ENCODE results near the gene TMEM40.

The TMEM40 gene

GRCh38 chr3:12729051-12729651, 29.9 kb downstream of the TMEM40 start:
- H3K14ac ChIP-seq (ENCODE audit: low read length in 2 of 2), result no peak overlapping the region
- H4K8ac ChIP-seq (ENCODE audit: low read length), result no peak overlapping the region
- H3K4me1 ChIP-seq (ENCODE audit: control insufficient read depth, insufficient read depth, low read depth, low read length), result peaks cover 5% of the 10 kb centered on the region
- no peaks in the 10 kb centered on the region for H3K79me1 ChIP-seq (replicated peaks; ENCODE audit: low read length, poor library complexity, severe bottlenecking)
- no peak for DNase-seq
- H3K4me2 ChIP-seq (ENCODE audit: low read length, poor library complexity, severe bottlenecking), result no peak overlapping the region
- no peaks in the 10 kb centered on the region for H3K9me3 ChIP-seq (ENCODE audit: control insufficient read depth, low read length)
- H3K27me3 ChIP-seq (ENCODE audit: control insufficient read depth in 1 of 2, insufficient read depth in 1 of 2, low read length in 2 of 2), result peaks cover 0 to 14% of the 10 kb centered on the region in 2 experiments
- H2BK5ac ChIP-seq (ENCODE audit: low read depth, low read length, poor library complexity, severe bottlenecking), result no peak overlapping the region
- H3K27ac ChIP-seq (ENCODE audit: low read length, poor library complexity, severe bottlenecking), result no peak overlapping the region
- H3K36me3 ChIP-seq (ENCODE audit: control insufficient read depth in 1 of 2, insufficient read depth in 2 of 2, low read depth in 1 of 2, low read length in 2 of 2), result no peaks in the 10 kb centered on the region
- no peak overlapping the region for H3K9ac ChIP-seq (ENCODE audit: low read length)
- H3K4ac ChIP-seq (ENCODE audit: low read depth in 1 of 2, low read length in 2 of 2), result no peak overlapping the region
- no peak overlapping the region for H3K4me3 ChIP-seq (ENCODE audit: insufficient read depth in 1 of 2, low read depth in 1 of 2, low read length in 2 of 2)
- H3K23ac ChIP-seq (ENCODE audit: low read length in 2 of 2), result no peak overlapping the region
- no peak overlapping the region for H4K91ac ChIP-seq (ENCODE audit: low read length)
- no peak overlapping the region for H2BK15ac ChIP-seq (ENCODE audit: low read depth, poor library complexity, severe bottlenecking)
- no peak overlapping the region for H2AFZ ChIP-seq (ENCODE audit: low read depth, low read length)
- 67% methylated on average over 5 of the region's 7 CpGs for WGBS
- no peak overlapping the region for H2BK12ac ChIP-seq (ENCODE audit: low read length in 2 of 2)
- H3K18ac ChIP-seq (ENCODE audit: low read depth in 1 of 2, low read length in 2 of 2), result no peak overlapping the region
- no peak overlapping the region for H2AK5ac ChIP-seq (ENCODE audit: low read length, severe bottlenecking)
- no peak overlapping the region for H2BK120ac ChIP-seq (ENCODE audit: low read depth, low read length)

- no peak overlapping the region for H2BK12ac ChIP-seq (ENCODE audit: low read length in 2 of 2)
- H4K8ac ChIP-seq (ENCODE audit: low read length), result no peak overlapping the region
- 88% methylated on average over 2 of the region's 2 CpGs for WGBS
- H3K9ac ChIP-seq (ENCODE audit: low read length), result no peak overlapping the region
- H3K27ac ChIP-seq (ENCODE audit: low read length, poor library complexity, severe bottlenecking), result no peak overlapping the region
- no peak overlapping the region for H3K4ac ChIP-seq (ENCODE audit: low read depth in 1 of 2, low read length in 2 of 2)
- H3K27me3 ChIP-seq (ENCODE audit: control insufficient read depth in 1 of 2, insufficient read depth in 1 of 2, low read length in 2 of 2), result peaks cover 0 to 13% of the 10 kb centered on the region in 2 experiments
- H3K4me3 ChIP-seq (ENCODE audit: insufficient read depth in 1 of 2, low read depth in 1 of 2, low read length in 2 of 2), result no peak overlapping the region
- no peak overlapping the region for H3K23ac ChIP-seq (ENCODE audit: low read length in 2 of 2)
- peaks cover 5% of the 10 kb centered on the region for H3K4me1 ChIP-seq (ENCODE audit: control insufficient read depth, insufficient read depth, low read depth, low read length)
- no peak for DNase-seq
- H3K36me3 ChIP-seq (ENCODE audit: control insufficient read depth in 1 of 2, insufficient read depth in 2 of 2, low read depth in 1 of 2, low read length in 2 of 2), result no peaks in the 10 kb centered on the region
- no peak overlapping the region for H4K91ac ChIP-seq (ENCODE audit: low read length)
- H3K14ac ChIP-seq (ENCODE audit: low read length in 2 of 2), result no peak overlapping the region
- H3K4me2 ChIP-seq (ENCODE audit: low read length, poor library complexity, severe bottlenecking), result no peak overlapping the region
- H3K79me1 ChIP-seq (replicated peaks; ENCODE audit: low read length, poor library complexity, severe bottlenecking), result no peaks in the 10 kb centered on the region
- H2BK15ac ChIP-seq (ENCODE audit: low read depth, poor library complexity, severe bottlenecking), result no peak overlapping the region
- no peak overlapping the region for H3K18ac ChIP-seq (ENCODE audit: low read depth in 1 of 2, low read length in 2 of 2)
- H3K9me3 ChIP-seq (ENCODE audit: control insufficient read depth, low read length), result no peaks in the 10 kb centered on the region
- no peak overlapping the region for H2AFZ ChIP-seq (ENCODE audit: low read depth, low read length)
- H2BK5ac ChIP-seq (ENCODE audit: low read depth, low read length, poor library complexity, severe bottlenecking), result no peak overlapping the region
- no peak overlapping the region for H2BK120ac ChIP-seq (ENCODE audit: low read depth, low read length)
- no peak overlapping the region for H2AK5ac ChIP-seq (ENCODE audit: low read length, severe bottlenecking)
Measured at GRCh38 chr3:12727937-12728336, 31.1 kb downstream of the TMEM40 start.

- Histone ChIP-seq H3K79me1 (replicated peaks; ENCODE audit: low read length, poor library complexity, severe bottlenecking) (no peaks in the 10 kb centered on the region), H3K23ac (ENCODE audit: low read length in 2 of 2) (no peak overlapping the region), H2BK15ac (ENCODE audit: low read depth, poor library complexity, severe bottlenecking) (no peak overlapping the region), H4K91ac (ENCODE audit: low read length) (no peak overlapping the region), H3K4me2 (ENCODE audit: low read length, poor library complexity, severe bottlenecking) (no peak overlapping the region), H3K4me3 (ENCODE audit: insufficient read depth in 1 of 2, low read depth in 1 of 2, low read length in 2 of 2) (no peak overlapping the region), H3K18ac (ENCODE audit: low read depth in 1 of 2, low read length in 2 of 2) (no peak overlapping the region), H2AK5ac (ENCODE audit: low read length, severe bottlenecking) (no peak overlapping the region), H4K8ac (ENCODE audit: low read length) (no peak overlapping the region), H3K9me3 (ENCODE audit: control insufficient read depth, low read length) (no peaks in the 10 kb centered on the region), H3K27me3 (ENCODE audit: control insufficient read depth in 1 of 2, insufficient read depth in 1 of 2, low read length in 2 of 2) (peaks cover 0 to 10% of the 10 kb centered on the region in 2 experiments), H2BK5ac (ENCODE audit: low read depth, low read length, poor library complexity, severe bottlenecking) (no peak overlapping the region), H3K27ac (ENCODE audit: low read length, poor library complexity, severe bottlenecking) (no peak overlapping the region), H3K36me3 (ENCODE audit: control insufficient read depth in 1 of 2, insufficient read depth in 2 of 2, low read depth in 1 of 2, low read length in 2 of 2) (no peaks in the 10 kb centered on the region), H2BK120ac (ENCODE audit: low read depth, low read length) (no peak overlapping the region), H3K4ac (ENCODE audit: low read depth in 1 of 2, low read length in 2 of 2) (no peak overlapping the region), H3K4me1 (ENCODE audit: control insufficient read depth, insufficient read depth, low read depth, low read length) (peaks cover 5% of the 10 kb centered on the region), H3K14ac (ENCODE audit: low read length in 2 of 2) (no peak overlapping the region), H2AFZ (ENCODE audit: low read depth, low read length) (no peak overlapping the region), H3K9ac (ENCODE audit: low read length) (no peak overlapping the region), H2BK12ac (ENCODE audit: low read length in 2 of 2) (no peak overlapping the region)
- no peak for DNase-seq
- 63% methylated on average over 2 of the region's 3 CpGs for WGBS
Measured at GRCh38 chr3:12727481-12727880, 31.6 kb downstream of the TMEM40 start.

- H2BK15ac ChIP-seq (ENCODE audit: low read depth, poor library complexity, severe bottlenecking), result no peak overlapping the region
- no peak overlapping the region for H2BK5ac ChIP-seq (ENCODE audit: low read depth, low read length, poor library complexity, severe bottlenecking)
- no peak overlapping the region for H3K18ac ChIP-seq (ENCODE audit: low read depth in 1 of 2, low read length in 2 of 2)
- no peak overlapping the region for H3K4me2 ChIP-seq (ENCODE audit: low read length, poor library complexity, severe bottlenecking)
- H2BK120ac ChIP-seq (ENCODE audit: low read depth, low read length), result no peak overlapping the region
- H3K27ac ChIP-seq (ENCODE audit: low read length, poor library complexity, severe bottlenecking), result no peak overlapping the region
- 100% methylated on average over 1 of the region's 1 CpG for WGBS
- H3K4ac ChIP-seq (ENCODE audit: low read depth in 1 of 2, low read length in 2 of 2), result no peak overlapping the region
- H3K9me3 ChIP-seq (ENCODE audit: control insufficient read depth, low read length), result no peaks in the 10 kb centered on the region
- H2AK5ac ChIP-seq (ENCODE audit: low read length, severe bottlenecking), result no peak overlapping the region
- no peak overlapping the region for H2AFZ ChIP-seq (ENCODE audit: low read depth, low read length)
- H3K36me3 ChIP-seq (ENCODE audit: control insufficient read depth in 1 of 2, insufficient read depth in 2 of 2, low read depth in 1 of 2, low read length in 2 of 2), result no peaks in the 10 kb centered on the region
- no peak overlapping the region for H3K23ac ChIP-seq (ENCODE audit: low read length in 2 of 2)
- no peak overlapping the region for H3K14ac ChIP-seq (ENCODE audit: low read length in 2 of 2)
- DNase-seq, result no peak
- H3K4me1 ChIP-seq (ENCODE audit: control insufficient read depth, insufficient read depth, low read depth, low read length), result peaks cover 2% of the 10 kb centered on the region
- no peaks in the 10 kb centered on the region for H3K79me1 ChIP-seq (replicated peaks; ENCODE audit: low read length, poor library complexity, severe bottlenecking)
- H3K9ac ChIP-seq (ENCODE audit: low read length), result no peak overlapping the region
- no peak overlapping the region for H2BK12ac ChIP-seq (ENCODE audit: low read length in 2 of 2)
- H3K27me3 ChIP-seq (ENCODE audit: control insufficient read depth in 1 of 2, insufficient read depth in 1 of 2, low read length in 2 of 2), result peaks cover 0 to 10% of the 10 kb centered on the region in 2 experiments
- no peak overlapping the region for H3K4me3 ChIP-seq (ENCODE audit: insufficient read depth in 1 of 2, low read depth in 1 of 2, low read length in 2 of 2)
- H4K91ac ChIP-seq (ENCODE audit: low read length), result no peak overlapping the region
- H4K8ac ChIP-seq (ENCODE audit: low read length), result no peak overlapping the region
Measured at GRCh38 chr3:12725436-12725835, 33.6 kb downstream of the TMEM40 start.
